ENCODE results near the gene ZFC3H1.

- TF ChIP-seq CTCF (IDR thresholded peaks at IDR 0.05) (no peak), POLR2AphosphoS5 (IDR thresholded peaks at IDR 0.05) (no peak), POLR2A (IDR thresholded peaks at IDR 0.05) (no peak)
These were observed 30.6 kb upstream of the ZFC3H1 start for GRCh38 chr12:71694099-71694820.

Data from breast epithelium (tissue), 3 donors.